RWPE2 (cell line): ENCODE measurements around the gene BCAS1.
A peak's percentile ranks its signal among the peaks of the same experiment; 100 is the strongest.

Experiments used
- ATAC-seq: fragments of 200-7000 bp; cut with Tn5 transposase; 3 replicates; pipeline ENCODE4 v1.9.1; 2021; ENCODE audit warnings: low read depth
- DNase-seq: peaks from one replicate; pipeline ENCODE4 v3.0.0-alpha.2; 2020; ENCODE audit warnings: low spot score
- H3K27ac ChIP-seq: fragments of 450-650 bp; 2 replicates; pipeline ENCODE4 v1.5.1; 2017; ENCODE audit warnings: mild to moderate bottlenecking; ENCODE audit not compliant: poor library complexity, severe bottlenecking
- H3K27me3 ChIP-seq: fragments of 250-450 bp; sonication (Bioruptor Pico); 2 replicates; pipeline ENCODE4 v1.5.1; 2021; ENCODE audit warnings: mild to moderate bottlenecking, moderate library complexity; ENCODE audit not compliant: insufficient read depth, poor library complexity, severe bottlenecking
- H3K36me3 ChIP-seq: fragments of 250-450 bp; sonication (Bioruptor Pico); 2 replicates; pipeline ENCODE4 v1.5.1; 2020; ENCODE audit warnings: low read depth, mild to moderate bottlenecking, moderate library complexity
- H3K4me1 ChIP-seq: fragments of 250-450 bp; sonication (Bioruptor Pico); 2 replicates; pipeline ENCODE4 v1.5.1; 2021; ENCODE audit warnings: mild to moderate bottlenecking, moderate library complexity; ENCODE audit not compliant: insufficient read depth, poor library complexity, severe bottlenecking
- H3K4me3 ChIP-seq: fragments of 250-450 bp; sonication (Bioruptor Pico); 2 replicates; pipeline ENCODE4 v1.5.1; 2021; ENCODE audit warnings: mild to moderate bottlenecking, moderate library complexity; ENCODE audit not compliant: severe bottlenecking
- H3K9me3 ChIP-seq: fragments of 250-450 bp; sonication (Bioruptor Pico); 2 replicates; pipeline ENCODE4 v1.5.1; 2021; ENCODE audit warnings: mild to moderate bottlenecking, moderate library complexity; ENCODE audit not compliant: severe bottlenecking
- CTCF ChIP-seq: fragments of 450-650 bp; IDR thresholded peaks from one replicate; pipeline ENCODE4 v1.5.1; 2017; ENCODE audit warnings: mild to moderate bottlenecking, moderate library complexity; ENCODE audit not compliant: poor library complexity, severe bottlenecking

BCAS1 gene

GRCh38 chr20:53939190-53939571 lies 131.2 kb downstream of the BCAS1 start:
- Histone ChIP-seq H3K36me3 (no peaks in the 10 kb centered on the region; the same call in 1 of the 2 replicates), H3K9me3 (no peaks in the 10 kb centered on the region), H3K4me3 (no peak overlapping the region), H3K4me1 (peaks cover 40% of the 10 kb centered on the region), H3K27me3 (no peaks in the 10 kb centered on the region), H3K27ac (peak overlapping the region; percentile 18)
- ATAC-seq (no peak), DNase-seq (no peak)
- no peak for TF ChIP-seq CTCF

GRCh38 chr20:53938739-53939138 lies 131.7 kb downstream of the BCAS1 start:
- no peaks in the 10 kb centered on the region for H3K27me3 ChIP-seq
- no peak overlapping the region for H3K4me3 ChIP-seq
- TF ChIP-seq CTCF: no peak
- ATAC-seq (no peak), DNase-seq (no peak)
- no peak overlapping the region for H3K27ac ChIP-seq
- no peaks in the 10 kb centered on the region for H3K9me3 ChIP-seq
- H3K4me1 ChIP-seq: peaks cover 38% of the 10 kb centered on the region
- no peaks in the 10 kb centered on the region; the same call in 1 of the 2 replicates for H3K36me3 ChIP-seq

DNA sequence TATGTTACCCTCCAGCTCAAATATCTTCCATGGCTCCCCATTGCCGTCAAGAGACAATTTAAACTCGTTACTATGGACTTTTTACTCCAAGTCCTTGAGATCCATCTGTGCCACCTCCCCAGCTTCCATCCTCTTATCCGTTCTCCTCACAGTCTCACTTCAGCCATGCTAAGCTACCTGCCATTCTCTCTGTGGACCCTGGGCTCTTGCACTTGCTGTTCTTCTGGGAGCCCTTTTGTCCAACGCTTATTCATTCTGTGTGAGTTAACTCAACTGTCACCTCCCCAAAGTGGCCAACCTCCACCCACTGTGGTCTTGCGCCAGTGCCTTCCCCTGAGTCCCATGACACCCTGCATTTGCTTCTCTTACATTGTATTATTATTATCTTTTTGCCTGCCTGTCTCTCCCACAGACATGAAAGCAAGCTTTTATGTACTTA lies 132.4 kb downstream of the BCAS1 start:
- Histone ChIP-seq H3K4me1 (peaks cover 35% of the 10 kb centered on the region), H3K27ac (no peak overlapping the region), H3K9me3 (no peaks in the 10 kb centered on the region), H3K27me3 (no peaks in the 10 kb centered on the region), H3K36me3 (no peaks in the 10 kb centered on the region), H3K4me3 (no peak overlapping the region)
- ATAC-seq: no peak
- TF ChIP-seq CTCF: no peak
- no peak for DNase-seq

- Histone ChIP-seq H3K36me3 (no peaks in the 10 kb centered on the region), H3K4me1 (peaks cover 35% of the 10 kb centered on the region), H3K4me3 (no peak overlapping the region), H3K9me3 (no peaks in the 10 kb centered on the region), H3K27ac (no peak overlapping the region), H3K27me3 (no peaks in the 10 kb centered on the region)
- ATAC-seq: no peak
- no peak for TF ChIP-seq CTCF
- no peak for DNase-seq
These were observed 133.1 kb downstream of the BCAS1 start for GRCh38 chr20:53937339-53937741.

- ATAC-seq: no peak
- DNase-seq: no peak
- Histone ChIP-seq H3K27me3 (no peaks in the 10 kb centered on the region), H3K9me3 (no peaks in the 10 kb centered on the region), H3K27ac (no peak overlapping the region), H3K4me1 (peaks cover 32% of the 10 kb centered on the region), H3K36me3 (no peaks in the 10 kb centered on the region), H3K4me3 (no peak overlapping the region)
- TF ChIP-seq CTCF: no peak
These were observed 134.9 kb downstream of the BCAS1 start for GRCh38 chr20:53935344-53936084.
